HG02763 (cell line): ENCODE measurements around the gene C21orf91.

ENCODE experiments used
- ATAC-seq: cut with Tn5 transposase; IDR thresholded peaks from one replicate; pipeline ENCODE4 v1.9.1; 2021; ENCODE audit warnings: mild to moderate bottlenecking, moderate library complexity; ENCODE audit not compliant: unreplicated experiment

C21orf91 gene

DNA sequence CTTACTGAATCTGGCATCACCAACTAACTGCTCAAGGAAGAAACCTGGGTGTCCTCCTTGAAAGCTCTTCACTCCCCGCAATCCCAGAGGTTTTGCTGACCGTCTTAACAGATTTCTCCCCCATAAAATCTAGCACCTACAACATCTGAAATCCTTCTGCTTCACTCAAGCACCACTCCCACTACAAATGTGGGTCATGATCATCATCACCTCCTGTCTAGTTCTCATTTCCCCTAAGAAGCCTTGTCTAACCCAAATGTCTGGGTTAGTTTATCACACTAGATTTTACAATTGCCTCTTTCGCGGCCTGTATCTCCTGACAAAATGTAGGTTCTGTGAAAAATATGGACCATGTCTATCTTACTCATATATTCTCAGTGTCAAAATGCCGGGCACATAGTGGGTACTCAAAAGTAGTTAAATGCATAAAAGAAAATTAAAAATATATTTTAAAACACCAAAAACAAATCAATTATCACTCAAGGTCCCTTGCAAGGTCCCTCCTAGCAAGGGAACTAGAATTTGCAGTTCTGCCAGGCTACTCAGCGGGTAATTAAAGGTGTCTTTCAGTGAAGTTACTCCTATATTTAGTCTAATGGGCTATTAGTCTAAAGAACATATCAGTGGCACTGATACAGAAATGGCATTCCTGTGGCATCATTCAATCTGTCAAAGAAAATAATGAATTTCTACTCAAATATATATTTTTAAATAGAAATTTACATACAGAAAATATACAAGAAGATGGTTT lies 19.6 kb downstream of the C21orf91 start:
- no peak for ATAC-seq

DNA sequence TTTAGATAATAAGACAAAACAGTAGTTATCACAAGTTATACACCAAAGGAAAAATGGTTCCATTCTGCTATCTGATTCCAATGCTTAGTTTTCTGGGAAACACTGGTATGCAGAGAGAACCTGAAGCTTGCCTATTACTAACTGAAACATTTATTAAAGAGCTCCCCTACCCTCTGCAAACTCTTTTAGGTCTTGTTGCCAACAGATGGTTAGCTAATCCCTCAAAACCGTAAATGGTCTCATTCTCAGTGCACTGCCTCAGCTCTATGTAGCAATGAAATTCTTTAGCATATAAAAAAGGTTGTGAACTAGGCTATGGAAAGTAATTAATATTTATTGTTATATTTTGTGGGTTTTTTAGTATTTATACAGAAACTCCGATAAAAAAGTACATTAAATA lies 20.4 kb downstream of the C21orf91 start:
- no peak for ATAC-seq

GRCh38 chr21:17797967-17798366 lies 21.2 kb downstream of the C21orf91 start:
- ATAC-seq: no peak

DNA sequence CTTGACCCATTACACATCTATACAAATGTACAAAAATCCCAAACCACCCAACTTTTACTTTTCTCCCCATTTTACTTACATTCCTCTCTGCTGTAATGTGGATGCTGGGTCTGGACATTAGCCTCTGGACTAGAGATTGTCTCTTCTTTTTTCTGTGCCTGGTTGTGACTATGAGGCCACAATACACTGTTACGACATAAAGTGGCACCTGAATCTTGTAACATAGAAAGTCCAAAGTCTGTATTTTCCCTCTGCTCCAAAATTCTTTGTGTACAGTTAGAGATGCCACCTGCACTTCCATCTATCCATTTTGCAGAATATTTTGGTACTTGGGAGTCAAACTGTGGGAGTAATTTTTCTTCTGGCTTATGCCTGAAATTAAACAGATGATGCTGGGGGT lies 22.7 kb downstream of the C21orf91 start:
- no peak for ATAC-seq

DNA sequence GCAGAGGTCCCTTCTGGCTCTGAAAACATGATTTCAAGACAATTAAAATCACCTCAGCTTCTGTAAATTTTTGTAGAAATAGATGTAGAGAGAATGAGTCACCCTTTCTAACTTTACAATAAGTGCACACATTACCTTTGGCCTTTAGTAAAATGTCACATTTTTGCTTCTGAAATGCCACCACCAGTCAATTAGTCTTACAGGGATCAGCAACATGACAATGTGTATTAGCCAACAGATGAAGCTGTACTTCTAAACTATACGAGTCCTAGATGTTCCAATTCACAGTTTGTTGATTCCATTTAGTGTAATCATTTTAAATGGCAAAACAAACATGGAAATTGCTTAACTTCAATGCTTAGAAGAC lies 23.1 kb downstream of the C21orf91 start:
- no peak for ATAC-seq

- no peak for ATAC-seq
Observed at GRCh38 chr21:17795146-17796036, 23.8 kb downstream of the C21orf91 start.

DNA sequence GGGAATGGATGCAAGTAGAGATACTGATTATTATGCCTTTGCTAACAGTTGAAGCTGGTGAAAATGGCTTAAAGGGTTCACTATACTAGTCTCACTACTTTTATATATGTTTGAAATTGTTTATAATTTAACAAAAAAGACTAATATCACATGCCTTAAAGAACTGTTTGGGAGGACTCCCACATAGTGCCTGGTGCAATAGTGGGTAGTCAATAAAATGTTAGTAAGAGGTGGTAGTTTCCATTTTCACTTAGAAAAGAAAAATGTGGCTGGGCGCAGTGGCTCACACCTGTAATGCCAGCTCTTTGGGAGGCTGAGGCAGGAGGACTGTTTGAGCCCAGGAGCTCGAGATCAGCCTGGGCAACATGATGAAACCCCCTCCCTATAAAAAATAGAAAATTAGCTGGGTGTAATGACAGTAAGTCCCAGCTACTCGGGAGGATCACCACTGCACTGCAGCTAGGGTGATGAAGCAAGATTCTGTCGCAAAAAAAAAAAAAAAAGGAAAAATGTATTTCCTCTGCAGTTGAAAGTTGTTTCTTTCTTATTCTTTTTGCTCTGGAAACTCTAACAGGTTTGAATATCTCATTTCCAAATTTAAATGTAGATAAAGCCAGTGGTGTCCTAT lies 24.5 kb downstream of the C21orf91 start:
- ATAC-seq: no peak

DNA sequence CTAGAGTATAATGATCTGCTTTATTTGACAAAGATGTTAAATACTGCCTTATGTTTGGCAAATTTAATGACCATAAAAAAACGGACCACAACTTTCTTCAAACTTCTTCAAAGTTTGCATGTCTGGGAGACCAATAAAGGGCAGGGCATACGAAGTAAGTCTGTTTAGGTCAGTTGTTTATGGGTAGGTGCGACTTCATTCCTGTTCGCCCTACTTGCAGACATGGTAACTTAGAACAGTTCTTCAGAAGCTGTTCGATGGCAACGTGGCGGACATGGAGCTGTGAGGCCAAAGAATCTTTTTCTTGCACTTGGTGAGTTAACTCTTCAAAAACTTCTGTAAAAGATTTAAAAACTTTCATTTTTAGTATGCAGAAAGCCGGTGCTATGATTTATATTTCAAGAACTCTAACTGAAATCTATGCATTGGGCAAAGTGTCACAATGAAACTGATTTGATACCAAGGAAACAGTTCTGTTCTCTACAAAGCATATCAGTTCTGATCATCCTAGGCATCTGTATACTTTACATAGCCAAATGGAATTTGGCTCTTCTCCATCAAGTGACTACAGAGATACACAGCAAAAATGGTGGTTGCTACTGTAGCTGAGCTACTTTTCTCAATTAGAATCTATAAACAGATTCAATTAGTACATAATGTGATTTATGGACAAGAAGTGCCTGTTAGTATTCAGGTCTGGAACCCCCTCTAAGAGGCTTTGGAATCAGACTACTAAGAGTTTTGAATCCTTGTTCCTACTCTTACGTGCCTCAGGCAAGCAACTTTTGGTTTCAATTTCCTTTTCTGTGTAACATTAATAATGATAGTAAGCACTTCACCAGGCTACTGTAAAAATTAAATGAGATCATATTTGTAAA lies 25.7 kb downstream of the C21orf91 start:
- peak; percentile 49 for ATAC-seq

- no peak for ATAC-seq
Observed at GRCh38 chr21:17789656-17790055, 29.5 kb downstream of the C21orf91 start.

DNA sequence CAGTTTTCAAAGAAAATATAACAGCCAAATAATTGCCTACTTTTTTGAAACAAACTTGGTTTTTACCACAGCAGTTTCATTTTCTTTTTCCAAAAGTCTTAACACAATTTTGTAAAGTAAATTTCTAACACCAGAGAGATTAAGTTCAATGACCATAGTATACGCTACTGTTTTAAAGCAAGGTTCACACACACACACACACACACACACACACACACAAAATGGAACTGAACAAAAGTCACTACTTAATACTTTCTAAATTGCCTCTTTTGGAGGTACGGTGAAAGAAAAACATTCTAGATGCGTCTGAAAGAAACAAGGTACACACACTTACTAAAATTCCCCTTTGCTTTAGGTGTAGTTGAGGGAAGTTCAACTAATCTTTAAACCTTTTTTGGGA lies 30.1 kb downstream of the C21orf91 start:
- no peak for ATAC-seq

GRCh38 chr21:17786851-17787181 lies 32.3 kb downstream of the C21orf91 start:
- no peak for ATAC-seq

DNA sequence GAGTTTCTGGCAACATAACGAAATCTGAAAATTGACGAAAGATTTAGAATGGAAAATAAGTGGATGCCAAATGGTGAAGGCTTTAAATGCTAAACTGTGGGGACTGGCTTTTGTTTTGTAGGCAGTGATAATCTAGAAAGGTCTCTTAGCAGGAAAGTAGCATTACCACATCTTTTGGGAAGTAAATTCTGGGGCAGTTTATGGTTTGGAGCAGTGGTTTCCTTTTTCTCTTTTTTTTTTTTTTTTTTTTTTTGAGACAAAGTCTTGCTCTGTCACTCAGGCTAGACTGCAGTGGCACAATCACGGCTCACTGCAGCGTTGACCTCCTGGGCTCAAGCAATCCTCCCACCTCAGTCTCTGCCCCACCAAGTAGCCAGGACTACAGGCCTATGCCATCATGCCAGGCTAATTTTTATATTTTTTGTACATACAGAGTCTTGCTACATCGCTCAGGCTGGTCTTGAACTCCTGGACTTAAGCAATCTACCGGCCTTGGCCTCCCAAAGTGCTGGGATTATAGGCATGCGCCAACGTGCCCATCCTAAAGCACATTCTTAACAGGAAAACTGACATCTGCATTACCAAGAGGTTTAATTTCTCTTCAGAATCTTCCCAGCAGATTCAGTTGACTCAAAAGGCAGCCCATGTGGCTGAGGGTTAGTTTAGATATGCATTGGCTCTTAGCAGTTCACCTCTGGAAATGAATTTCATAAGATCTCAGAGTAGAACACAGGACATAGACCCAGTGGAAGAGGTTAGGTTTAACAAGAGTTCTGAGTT lies 32.9 kb downstream of the C21orf91 start:
- ATAC-seq: no peak

DNA sequence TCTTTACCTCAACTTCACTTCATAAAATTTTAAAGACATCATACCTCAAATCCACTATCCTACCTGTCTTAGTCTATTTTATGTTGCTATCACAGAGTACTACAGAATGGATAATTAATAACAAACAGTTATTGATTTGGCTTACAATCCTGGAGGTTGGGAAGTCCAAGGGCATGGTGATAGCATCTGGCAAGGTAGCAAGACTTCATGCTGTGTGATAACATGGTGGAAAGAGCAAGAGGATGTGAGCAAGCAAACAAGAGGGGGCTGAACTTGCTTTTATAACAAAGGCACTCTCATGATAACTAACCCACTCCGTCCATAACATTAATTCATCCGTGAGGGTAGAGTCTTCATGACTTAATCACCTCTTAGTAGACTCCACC lies 33.8 kb downstream of the C21orf91 start:
- ATAC-seq: no peak

GRCh38 chr21:17784604-17785402 lies 34.4 kb downstream of the C21orf91 start:
- ATAC-seq: peak; percentile 61

DNA sequence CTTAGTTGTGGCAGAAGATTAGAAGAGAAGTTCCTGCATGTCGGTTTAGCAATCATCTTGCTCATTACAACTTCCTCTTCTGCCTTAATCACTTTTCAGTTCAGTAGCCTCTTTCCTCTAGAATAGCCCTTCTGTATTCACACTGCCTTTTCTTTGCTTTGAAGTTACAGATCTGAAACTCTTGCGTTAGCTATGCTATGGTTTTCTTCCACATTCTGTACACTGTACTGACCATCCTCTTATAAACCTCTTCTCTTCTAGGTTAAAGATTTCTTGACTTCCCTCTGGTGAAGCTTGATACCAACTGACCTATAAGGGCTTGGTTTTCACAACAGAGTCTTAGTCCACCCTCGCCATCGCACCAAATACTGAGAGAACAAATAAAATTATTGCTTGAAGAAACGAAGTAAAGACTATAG lies 35.0 kb downstream of the C21orf91 start:
- peak; percentile 37 for ATAC-seq

DNA sequence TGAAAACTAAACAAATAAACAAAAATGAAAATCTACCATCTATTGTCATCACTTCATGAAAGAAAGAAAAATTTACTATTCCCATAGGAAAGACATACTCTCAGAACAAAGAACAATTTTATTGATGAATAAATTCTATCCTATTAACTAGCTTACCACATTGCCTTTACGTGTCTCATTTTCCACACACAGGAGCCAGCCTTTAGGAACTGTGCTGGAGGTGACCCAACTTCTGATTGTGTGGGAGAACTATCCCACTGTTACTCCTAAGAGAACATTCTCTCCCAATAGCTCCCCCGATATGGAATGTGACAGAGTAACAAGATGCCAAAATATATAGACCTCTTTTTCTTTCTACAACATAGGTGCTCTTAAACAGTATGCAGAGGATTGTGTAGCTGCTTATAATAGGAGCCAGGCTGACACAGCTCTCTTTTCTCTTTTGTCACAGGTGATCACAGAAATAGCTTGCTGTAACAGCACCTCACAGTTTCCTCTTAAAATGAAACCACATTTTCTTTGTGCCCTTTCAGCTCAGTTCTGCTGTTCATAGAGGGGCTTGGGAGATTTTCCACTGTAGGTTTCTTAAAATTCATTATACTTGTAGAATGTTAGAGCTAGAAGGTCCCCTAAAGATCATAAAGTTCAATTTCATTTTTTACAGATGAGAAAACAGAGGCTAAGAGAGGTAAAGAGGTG lies 35.5 kb downstream of the C21orf91 start:
- ATAC-seq: peak; percentile 31

DNA sequence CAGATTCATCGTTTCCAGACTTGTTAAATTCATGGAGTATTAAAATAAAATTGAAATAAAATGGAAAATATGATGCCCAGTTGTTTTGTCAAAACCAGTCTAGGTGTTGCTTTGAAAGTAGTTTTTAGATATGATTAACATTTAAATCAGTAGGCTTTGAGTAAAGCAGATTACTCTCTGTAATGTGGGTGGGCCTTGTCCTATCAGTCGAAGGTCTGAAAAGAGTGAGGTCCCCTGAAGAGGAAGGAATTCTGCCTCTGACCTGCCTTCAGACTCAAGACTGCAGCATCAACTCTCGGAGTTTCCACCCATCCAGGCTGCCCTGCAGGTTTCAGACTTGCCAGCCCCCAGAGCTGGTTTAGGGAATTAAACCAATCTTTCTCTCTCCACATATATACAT lies 36.2 kb downstream of the C21orf91 start:
- no peak for ATAC-seq

- no peak for ATAC-seq
Observed at GRCh38 chr21:17782051-17782450, 37.1 kb downstream of the C21orf91 start.

GRCh38 chr21:17781524-17781923 lies 37.6 kb downstream of the C21orf91 start:
- no peak for ATAC-seq
